GM18498 (cell line): Measurements from ENCODE around the gene UBTF.

ENCODE experiments used
- ATAC-seq: cut with Tn5 transposase; IDR thresholded peaks from one replicate; pipeline ENCODE4 v1.9.1; 2021; ENCODE audit warnings: mild to moderate bottlenecking, moderate library complexity; ENCODE audit not compliant: unreplicated experiment

UBTF gene

GRCh38 chr17:44174427-44174826 lies 45.0 kb downstream of the UBTF start:
- ATAC-seq: no peak

- no peak for ATAC-seq
Observed at GRCh38 chr17:44171931-44172455, 47.5 kb downstream of the UBTF start.

GRCh38 chr17:44170499-44171201 lies 48.8 kb downstream of the UBTF start, which contains the start of gene ASB16:
Gene ASB16, plus strand, starts transcription at chr17:44170704. Its CDS starts 86 bp downstream, at chr17:44170790.
- no peak for ATAC-seq

GRCh38 chr17:44170135-44170498 lies 49.4 kb downstream of the UBTF start:
- no peak for ATAC-seq

- no peak for ATAC-seq
Observed at GRCh38 chr17:44167181-44167861, 52.2 kb downstream of the UBTF start.

- ATAC-seq: no peak
Observed at GRCh38 chr17:44164476-44164875, 55.0 kb downstream of the UBTF start.

GRCh38 chr17:44159519-44160210 lies 59.8 kb downstream of the UBTF start:
- ATAC-seq: no peak

GRCh38 chr17:44155488-44155887 lies 64.0 kb downstream of the UBTF start:
- ATAC-seq: no peak
